K562 (cell line): ENCODE measurements around the gene NES. TPM values are rescaled to one million over a fixed set of nuclear protein-coding genes. Genes with fewer than 3 reads are reported as not detected.

Source experiments
- ARID4B ChIP-seq: sonication (generic); formaldehyde crosslinking; IDR thresholded peaks from 2 replicates; pipeline ENCODE4 v1.8.0; 2022; ENCODE audit warnings: mild to moderate bottlenecking, missing genetic modification reagents
- DACH1 ChIP-seq: fragments of 450-650 bp; IDR thresholded peaks from 2 replicates; pipeline ENCODE4 v1.6.1; 2018; ENCODE audit not compliant: partially characterized antibody
- E2F4 ChIP-seq: sonication (generic); formaldehyde crosslinking; IDR thresholded peaks from 2 replicates; pipeline ENCODE4 v1.8.0; 2022; ENCODE audit warnings: mild to moderate bottlenecking, low read depth, missing genetic modification reagents
- ELK3 ChIP-seq: fragments of 450-650 bp; formaldehyde crosslinking; IDR thresholded peaks from 2 replicates; pipeline ENCODE4 v1.4.0; 2020; ENCODE audit warnings: mild to moderate bottlenecking
- GABPB1 ChIP-seq: sonication (generic); formaldehyde crosslinking; IDR thresholded peaks from 2 replicates; pipeline ENCODE4 v1.8.0; 2022; ENCODE audit warnings: mild to moderate bottlenecking, missing genetic modification reagents
- HNRNPK ChIP-seq: fragments of 200-400 bp; formaldehyde crosslinking; IDR thresholded peaks from one replicate; pipeline ENCODE4 v1.6.1; 2018; ENCODE audit warnings: mild to moderate bottlenecking, low read depth, low read length; ENCODE audit not compliant: poor library complexity, severe bottlenecking
- HNRNPL ChIP-seq: fragments of 200-400 bp; formaldehyde crosslinking; IDR thresholded peaks from 2 replicates; pipeline ENCODE4 v1.6.1; 2017; ENCODE audit warnings: low read depth, mild to moderate bottlenecking, low read length
- NCOA4 ChIP-seq: fragments of 450-650 bp; IDR thresholded peaks from 2 replicates; pipeline ENCODE4 v1.6.1; 2018; ENCODE audit warnings: mild to moderate bottlenecking; ENCODE audit not compliant: partially characterized antibody
- NCOR1 ChIP-seq: fragments of 450-650 bp; IDR thresholded peaks from 2 replicates; pipeline ENCODE4 v1.6.1; 2016; ENCODE audit warnings: mild to moderate bottlenecking, moderate library complexity
- NELFE ChIP-seq: IDR thresholded peaks from 2 replicates; pipeline ENCODE4 v1.6.1; 2011; ENCODE audit warnings: mild to moderate bottlenecking; ENCODE audit not compliant: insufficient read depth, insufficient read length
- NR0B1 ChIP-seq: fragments of 450-650 bp; IDR thresholded peaks from one replicate; pipeline ENCODE4 v1.6.1; 2018; ENCODE audit warnings: mild to moderate bottlenecking, moderate library complexity; ENCODE audit not compliant: partially characterized antibody
- PHF8 ChIP-seq: fragments of 200-600 bp; sonication (generic); IDR thresholded peaks from 2 replicates; pipeline ENCODE4 v1.6.1; 2012; ENCODE audit warnings: mixed run types, mild to moderate bottlenecking, inconsistent platforms, low read length, moderate library complexity, borderline replicate concordance
- POLR2G ChIP-seq: fragments of 200-400 bp; formaldehyde crosslinking; IDR thresholded peaks from 2 replicates; pipeline ENCODE4 v1.6.1; 2017; ENCODE audit warnings: low read depth, mild to moderate bottlenecking, antibody characterized with exemption, low read length, moderate library complexity
- TAF9B ChIP-seq: fragments of 450-650 bp; IDR thresholded peaks from 2 replicates; pipeline ENCODE4 v1.6.1; 2018; ENCODE audit warnings: mild to moderate bottlenecking; ENCODE audit not compliant: partially characterized antibody
- U2AF1 ChIP-seq: fragments of 200-400 bp; formaldehyde crosslinking; optimal IDR thresholded peaks from 2 replicates; pipeline ENCODE3; 2017; ENCODE audit warnings: mild to moderate bottlenecking, low read depth, low read length, moderate library complexity
- XRCC5 ChIP-seq: fragments of 200-400 bp; formaldehyde crosslinking; IDR thresholded peaks from 2 replicates; pipeline ENCODE4 v1.6.1; 2017; ENCODE audit warnings: low read depth, mild to moderate bottlenecking, low read length
- polyA plus RNA-seq, 8 experiments: library from polyadenylated mRNA; depleted of rRNA in 4 of 8; stranded (reverse) in 5 of 8; unstranded in 3 of 8; fragments of >200 nt; fragmentation: Nextera tagmentation in 2 of 8; fragmentation: Illumina TruSeq in 1 of 8; extraction: Ambion mirVana in 2 of 8; extraction: Trizol in 1 of 8; gene quantifications; 2 replicates each; pipeline versions ENCODE4 v1.2.1 to v1.2.3, GENCODE V29; 2011 to 2014; ENCODE audit warnings: inconsistent platforms in 1 of 8, missing spikeins in 1 of 8
- total RNA-seq, 7 experiments: library from RNA; depleted of rRNA in 6 of 7; stranded (reverse); fragments of >200 nt in 6 of 7; fragmentation: Illumina TruSeq in 2 of 7; extraction: Trizol in 2 of 7; gene quantifications; 2 replicates each; pipeline versions ENCODE4 v1.2.1 to v1.2.3, GENCODE V29; 2011 to 2021; ENCODE audit warnings: low replicate concordance in 1 of 7

The NES gene
- total and polyA plus RNA-seq, 9 of the 15 experiments (the other 6 are each of a cell fraction or from before 2014, with no cell fraction given), result 0.10 to 8.6 (median 4.2) TPM

GRCh38 chr1:156659988-156660751, 17.0 kb downstream of the NES start (continued):
- TF ChIP-seq E2F4 (CRISPR knock-in tag), result 0 out of 2 replicates have a peak, but pooled peaks have one; percentile 66
- TF ChIP-seq NELFE, result no peak
- no peak for TF ChIP-seq DACH1
- TF ChIP-seq XRCC5, result peak; percentile 95
- TF ChIP-seq U2AF1, result no peak
- no peak for TF ChIP-seq HNRNPK
- TF ChIP-seq NCOR1, result peak; percentile 89
- TF ChIP-seq GABPB1, result peak; percentile 94
- 0 out of 2 replicates have a peak, but pooled peaks have one; percentile 66 for TF ChIP-seq ARID4B (CRISPR knock-in tag)
- TF ChIP-seq ELK3 (CRISPR knock-in tag), result no peak
- peak; percentile 93 for TF ChIP-seq TAF9B
- no peak for TF ChIP-seq NCOA4
- peak; percentile 83 for TF ChIP-seq POLR2G
- TF ChIP-seq PHF8, result no peak; the same call in 1 of the 2 replicates
- TF ChIP-seq HNRNPL, result 0 out of 2 replicates have a peak, but pooled peaks have one; percentile 9
- TF ChIP-seq NR0B1, result no peak
